ENCODE measurements around the gene SLC25A27.

GRCh38 chr6:46626228-46626909 lies 26.4 kb upstream of the SLC25A27 start:
- TF ChIP-seq, protein P1, sequence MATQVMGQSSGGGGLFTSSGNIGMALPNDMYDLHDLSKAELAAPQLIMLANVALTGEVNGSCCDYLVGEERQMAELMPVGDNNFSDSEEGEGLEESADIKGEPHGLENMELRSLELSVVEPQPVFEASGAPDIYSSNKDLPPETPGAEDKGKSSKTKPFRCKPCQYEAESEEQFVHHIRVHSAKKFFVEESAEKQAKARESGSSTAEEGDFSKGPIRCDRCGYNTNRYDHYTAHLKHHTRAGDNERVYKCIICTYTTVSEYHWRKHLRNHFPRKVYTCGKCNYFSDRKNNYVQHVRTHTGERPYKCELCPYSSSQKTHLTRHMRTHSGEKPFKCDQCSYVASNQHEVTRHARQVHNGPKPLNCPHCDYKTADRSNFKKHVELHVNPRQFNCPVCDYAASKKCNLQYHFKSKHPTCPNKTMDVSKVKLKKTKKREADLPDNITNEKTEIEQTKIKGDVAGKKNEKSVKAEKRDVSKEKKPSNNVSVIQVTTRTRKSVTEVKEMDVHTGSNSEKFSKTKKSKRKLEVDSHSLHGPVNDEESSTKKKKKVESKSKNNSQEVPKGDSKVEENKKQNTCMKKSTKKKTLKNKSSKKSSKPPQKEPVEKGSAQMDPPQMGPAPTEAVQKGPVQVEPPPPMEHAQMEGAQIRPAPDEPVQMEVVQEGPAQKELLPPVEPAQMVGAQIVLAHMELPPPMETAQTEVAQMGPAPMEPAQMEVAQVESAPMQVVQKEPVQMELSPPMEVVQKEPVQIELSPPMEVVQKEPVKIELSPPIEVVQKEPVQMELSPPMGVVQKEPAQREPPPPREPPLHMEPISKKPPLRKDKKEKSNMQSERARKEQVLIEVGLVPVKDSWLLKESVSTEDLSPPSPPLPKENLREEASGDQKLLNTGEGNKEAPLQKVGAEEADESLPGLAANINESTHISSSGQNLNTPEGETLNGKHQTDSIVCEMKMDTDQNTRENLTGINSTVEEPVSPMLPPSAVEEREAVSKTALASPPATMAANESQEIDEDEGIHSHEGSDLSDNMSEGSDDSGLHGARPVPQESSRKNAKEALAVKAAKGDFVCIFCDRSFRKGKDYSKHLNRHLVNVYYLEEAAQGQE (IDR thresholded peaks at IDR 0.05; ENCODE audit: insufficient read depth in 1 of 2, low read depth in 2 of 2, low read length in 2 of 2), result no peak
- TF ChIP-seq POLR2AphosphoS5 (IDR thresholded peaks at IDR 0.05; ENCODE audit: low read depth, low read length), result no peak
- no peak for TF ChIP-seq SIN3A (IDR thresholded peaks at IDR 0.05; ENCODE audit: borderline replicate concordance, insufficient read depth, low read length)
- no peak for TF ChIP-seq FOXP2 (optimal IDR thresholded peaks at IDR 0.05; ENCODE audit: borderline replicate concordance, extremely low read depth, extremely low read length, insufficient read depth)
- no peak for TF ChIP-seq TAF1 (IDR thresholded peaks at IDR 0.05; ENCODE audit: borderline replicate concordance, insufficient read depth, low read length)

Data from PFSK-1 (cell line).